B cell (primary cell): ENCODE data around the gene RAD51B.

ENCODE experiments used
- EZH2 ChIP-seq: IDR thresholded peaks from 2 replicates; pipeline ENCODE4 v1.6.1; 2012; ENCODE audit warnings: borderline replicate concordance, low read depth, mild to moderate bottlenecking, moderate library complexity, low read length; ENCODE audit not compliant: insufficient read depth, poor library complexity, severe bottlenecking
- TF ChIP-seq, protein P1 (sequence below): fragments of 200-600 bp; IDR thresholded peaks from one replicate; pipeline ENCODE4 v1.8.0; 2022; ENCODE audit warnings: antibody characterized with exemption, mild to moderate bottlenecking

DNA sequence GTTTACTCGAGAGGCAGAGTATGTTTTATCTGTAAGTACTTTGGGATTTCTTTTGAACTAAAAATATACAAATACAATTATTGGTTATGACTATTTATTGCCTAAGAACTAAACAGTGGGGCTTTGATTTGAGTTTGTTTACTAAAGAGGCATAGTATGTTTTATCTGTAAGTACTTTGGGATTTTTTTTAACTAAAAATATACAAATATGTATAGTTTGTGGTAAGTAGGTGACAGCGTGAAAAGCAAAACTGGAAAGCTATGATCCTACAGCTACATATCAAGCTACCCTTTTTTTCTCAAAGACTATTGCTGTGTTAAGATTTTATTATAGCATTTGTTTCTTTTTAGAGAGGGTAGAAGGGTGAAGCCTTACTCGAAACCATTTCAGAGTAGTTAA is 171.0 kb downstream of the RAD51B start:
- TF ChIP-seq, protein P1, sequence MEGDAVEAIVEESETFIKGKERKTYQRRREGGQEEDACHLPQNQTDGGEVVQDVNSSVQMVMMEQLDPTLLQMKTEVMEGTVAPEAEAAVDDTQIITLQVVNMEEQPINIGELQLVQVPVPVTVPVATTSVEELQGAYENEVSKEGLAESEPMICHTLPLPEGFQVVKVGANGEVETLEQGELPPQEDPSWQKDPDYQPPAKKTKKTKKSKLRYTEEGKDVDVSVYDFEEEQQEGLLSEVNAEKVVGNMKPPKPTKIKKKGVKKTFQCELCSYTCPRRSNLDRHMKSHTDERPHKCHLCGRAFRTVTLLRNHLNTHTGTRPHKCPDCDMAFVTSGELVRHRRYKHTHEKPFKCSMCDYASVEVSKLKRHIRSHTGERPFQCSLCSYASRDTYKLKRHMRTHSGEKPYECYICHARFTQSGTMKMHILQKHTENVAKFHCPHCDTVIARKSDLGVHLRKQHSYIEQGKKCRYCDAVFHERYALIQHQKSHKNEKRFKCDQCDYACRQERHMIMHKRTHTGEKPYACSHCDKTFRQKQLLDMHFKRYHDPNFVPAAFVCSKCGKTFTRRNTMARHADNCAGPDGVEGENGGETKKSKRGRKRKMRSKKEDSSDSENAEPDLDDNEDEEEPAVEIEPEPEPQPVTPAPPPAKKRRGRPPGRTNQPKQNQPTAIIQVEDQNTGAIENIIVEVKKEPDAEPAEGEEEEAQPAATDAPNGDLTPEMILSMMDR = no peak
- TF ChIP-seq EZH2 = no peak
